ENCODE data around the gene KEAP1. TPM values are rescaled to one million over a fixed set of nuclear protein-coding genes. Genes with fewer than 3 reads are reported as not detected.
"Not testable (repeated sequence)": the region's sequence is repeated elsewhere in the genome, so short reads cannot be mapped to it uniquely, and the experiment has no call there.

The KEAP1 gene
- total RNA-seq, 4 donors from 2014 or later, result 44.2 to 53.6 (median 46.9) TPM

GRCh38 chr19:10460714-10461046 lies 42.5 kb downstream of the KEAP1 start:
- Histone ChIP-seq H3K27me3 (no peaks in the 10 kb centered on the region), H3K36me3 (peaks cover 0 to 16% (median 0%) of the 10 kb centered on the region in 3 donors), H3K4me3 (peak overlapping the region in 1 of 4 donors; percentile 46), H3K4me1 (peaks cover 0 to 8% (median 6%) of the 10 kb centered on the region in 4 donors), H3K9me3 (no peaks in the 10 kb centered on the region), H3K27ac (no peak overlapping the region)
- no peak for DNase-seq
- TF ChIP-seq POLR2A (IDR thresholded peaks at IDR 0.05) (no peak), CTCF (IDR thresholded peaks at IDR 0.05) (no peak)

- not testable (repeated sequence) for H3K9me3 ChIP-seq, DNase-seq, H3K4me1 ChIP-seq, H3K27ac ChIP-seq, H3K27me3 ChIP-seq, H3K4me3 ChIP-seq, H3K36me3 ChIP-seq
Observed at GRCh38 chr19:10458733-10459132, 44.4 kb downstream of the KEAP1 start.

GRCh38 chr19:10454267-10454666 lies 48.9 kb downstream of the KEAP1 start:
- no peak for TF ChIP-seq CTCF (IDR thresholded peaks at IDR 0.05)
- no peak for TF ChIP-seq POLR2A (IDR thresholded peaks at IDR 0.05)
- no peaks in the 10 kb centered on the region for H3K27me3 ChIP-seq
- H3K27ac ChIP-seq, result no peak overlapping the region
- H3K4me1 ChIP-seq, result peaks cover 0 to 3% (median 0%) of the 10 kb centered on the region in 4 donors
- H3K9me3 ChIP-seq, result no peaks in the 10 kb centered on the region
- DNase-seq, result no peak
- H3K36me3 ChIP-seq, result no peaks in the 10 kb centered on the region
- no peak overlapping the region for H3K4me3 ChIP-seq

GRCh38 chr19:10453852-10454251 lies 49.3 kb downstream of the KEAP1 start:
- Histone ChIP-seq H3K36me3 (peaks cover 0 to 3% (median 0%) of the 10 kb centered on the region in 3 donors), H3K9me3 (no peaks in the 10 kb centered on the region), H3K27ac (no peak overlapping the region), H3K27me3 (no peaks in the 10 kb centered on the region), H3K4me1 (peaks cover 0 to 3% (median 0%) of the 10 kb centered on the region in 4 donors), H3K4me3 (no peak overlapping the region)
- DNase-seq, result no peak
- no peak for TF ChIP-seq CTCF (IDR thresholded peaks at IDR 0.05)
- no peak for TF ChIP-seq POLR2A (IDR thresholded peaks at IDR 0.05)

GRCh38 chr19:10452726-10453618 lies 50.2 kb downstream of the KEAP1 start:
- DNase-seq, result no peak
- TF ChIP-seq CTCF (IDR thresholded peaks at IDR 0.05) (no peak), POLR2A (IDR thresholded peaks at IDR 0.05) (no peak)
- no peak overlapping the region for H3K4me3 ChIP-seq
- H3K4me1 ChIP-seq, result peaks cover 0 to 3% (median 0%) of the 10 kb centered on the region in 4 donors
- H3K27me3 ChIP-seq, result no peaks in the 10 kb centered on the region
- H3K36me3 ChIP-seq, result peaks cover 0 to 10% (median 0%) of the 10 kb centered on the region in 3 donors
- H3K27ac ChIP-seq, result no peak overlapping the region
- H3K9me3 ChIP-seq, result no peaks in the 10 kb centered on the region

GRCh38 chr19:10450853-10451609 lies 52.1 kb downstream of the KEAP1 start:
- Histone ChIP-seq H3K4me3 (no peak overlapping the region), H3K36me3 (peaks cover 0 to 16% (median 0%) of the 10 kb centered on the region in 3 donors)
- peak in 2 of 3 donors; percentile 59 to 70 for DNase-seq

More at GRCh38 chr19:10450853-10451609, 52.1 kb downstream of the KEAP1 start:
- Histone ChIP-seq H3K27me3 (no peaks in the 10 kb centered on the region), H3K9me3 (no peaks in the 10 kb centered on the region), H3K4me1 (peaks cover 0 to 3% (median 0%) of the 10 kb centered on the region in 4 donors), H3K27ac (no peak overlapping the region)
- TF ChIP-seq POLR2A (IDR thresholded peaks at IDR 0.05) (no peak), CTCF (IDR thresholded peaks at IDR 0.05) (no peak)

All from Peyer's patch (tissue), 4 donors.